C4-2B (cell line): ENCODE results near the gene LARP4B.

Experiments
- CTCF ChIP-seq: fragments of 450-650 bp; conservative IDR thresholded peaks from 2 replicates; pipeline ENCODE4 v1.5.1; 2017; ENCODE audit warnings: mild to moderate bottlenecking
- ZFX ChIP-seq: fragments of 450-650 bp; IDR thresholded peaks from 2 replicates; pipeline ENCODE4 v1.6.1; 2017

GRCh38 chr10:782751-783648 is 148.5 kb downstream of the LARP4B start:
- no peak for TF ChIP-seq CTCF
- no peak for TF ChIP-seq ZFX
